ENCODE data around the gene GJB6.
"Not testable (repeated sequence)": the region's sequence is repeated elsewhere in the genome, so short reads cannot be mapped to it uniquely, and the experiment has no call there.

The GJB6 gene

GRCh38 chr13:20231839-20232555 lies at the start of gene GJB6:
TSS of gene GJB6 (minus strand) at chr13:20232319. CDS start at chr13:20223480, 8,839 bp downstream.
- TF ChIP-seq, protein P1, sequence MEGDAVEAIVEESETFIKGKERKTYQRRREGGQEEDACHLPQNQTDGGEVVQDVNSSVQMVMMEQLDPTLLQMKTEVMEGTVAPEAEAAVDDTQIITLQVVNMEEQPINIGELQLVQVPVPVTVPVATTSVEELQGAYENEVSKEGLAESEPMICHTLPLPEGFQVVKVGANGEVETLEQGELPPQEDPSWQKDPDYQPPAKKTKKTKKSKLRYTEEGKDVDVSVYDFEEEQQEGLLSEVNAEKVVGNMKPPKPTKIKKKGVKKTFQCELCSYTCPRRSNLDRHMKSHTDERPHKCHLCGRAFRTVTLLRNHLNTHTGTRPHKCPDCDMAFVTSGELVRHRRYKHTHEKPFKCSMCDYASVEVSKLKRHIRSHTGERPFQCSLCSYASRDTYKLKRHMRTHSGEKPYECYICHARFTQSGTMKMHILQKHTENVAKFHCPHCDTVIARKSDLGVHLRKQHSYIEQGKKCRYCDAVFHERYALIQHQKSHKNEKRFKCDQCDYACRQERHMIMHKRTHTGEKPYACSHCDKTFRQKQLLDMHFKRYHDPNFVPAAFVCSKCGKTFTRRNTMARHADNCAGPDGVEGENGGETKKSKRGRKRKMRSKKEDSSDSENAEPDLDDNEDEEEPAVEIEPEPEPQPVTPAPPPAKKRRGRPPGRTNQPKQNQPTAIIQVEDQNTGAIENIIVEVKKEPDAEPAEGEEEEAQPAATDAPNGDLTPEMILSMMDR (conservative IDR thresholded peaks at IDR 0.05; ENCODE audit: control insufficient read depth, insufficient read depth, low read depth, low read length): no peak
- no peak within 1 kb of the TSS for H3K4me3 ChIP-seq (ENCODE audit: control insufficient read depth, low read depth, low read length)
- DNase-seq (ENCODE audit: low read depth): no peak

GRCh38 chr13:20276901-20277300 lies 44.8 kb upstream of the GJB6 start:
- DNase-seq (ENCODE audit: low read depth); H3K4me3 ChIP-seq (ENCODE audit: control insufficient read depth, low read depth, low read length): not testable (repeated sequence)

DNA sequence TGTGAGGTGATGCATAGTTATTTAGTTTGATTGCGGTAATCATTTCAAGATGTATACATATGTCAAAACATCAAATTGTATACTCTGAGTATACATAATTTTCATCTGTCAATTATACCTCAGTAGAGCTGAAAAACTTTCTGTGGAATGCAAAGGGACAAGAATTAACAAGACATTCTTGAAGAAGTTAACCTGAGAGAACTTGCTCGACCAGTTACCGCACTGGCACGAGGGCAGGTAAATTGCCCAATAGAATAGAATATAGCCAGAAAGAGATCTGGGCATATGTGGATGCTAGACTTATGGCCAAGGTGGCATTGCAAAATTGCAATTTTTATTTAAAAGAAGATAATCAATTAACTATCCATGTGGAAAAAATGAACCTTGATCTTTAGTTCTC lies 42.3 kb upstream of the GJB6 start:
- DNase-seq (ENCODE audit: low read depth): no peak
- TF ChIP-seq, protein P1 (conservative IDR thresholded peaks at IDR 0.05; ENCODE audit: control insufficient read depth, insufficient read depth, low read depth, low read length): no peak
- H3K4me3 ChIP-seq (ENCODE audit: control insufficient read depth, low read depth, low read length): no peak overlapping the region

- no peak for DNase-seq (ENCODE audit: low read depth)
- TF ChIP-seq, protein P1 (conservative IDR thresholded peaks at IDR 0.05; ENCODE audit: control insufficient read depth, insufficient read depth, low read depth, low read length): no peak
- H3K4me3 ChIP-seq (ENCODE audit: control insufficient read depth, low read depth, low read length): no peak overlapping the region
Measured at GRCh38 chr13:20272588-20273171, 40.6 kb upstream of the GJB6 start.

- TF ChIP-seq, protein P1 (conservative IDR thresholded peaks at IDR 0.05; ENCODE audit: control insufficient read depth, insufficient read depth, low read depth, low read length): no peak
- H3K4me3 ChIP-seq (ENCODE audit: control insufficient read depth, low read depth, low read length): no peak overlapping the region
- no peak for DNase-seq (ENCODE audit: low read depth)
Measured at GRCh38 chr13:20272104-20272503, 40.0 kb upstream of the GJB6 start.

DNA sequence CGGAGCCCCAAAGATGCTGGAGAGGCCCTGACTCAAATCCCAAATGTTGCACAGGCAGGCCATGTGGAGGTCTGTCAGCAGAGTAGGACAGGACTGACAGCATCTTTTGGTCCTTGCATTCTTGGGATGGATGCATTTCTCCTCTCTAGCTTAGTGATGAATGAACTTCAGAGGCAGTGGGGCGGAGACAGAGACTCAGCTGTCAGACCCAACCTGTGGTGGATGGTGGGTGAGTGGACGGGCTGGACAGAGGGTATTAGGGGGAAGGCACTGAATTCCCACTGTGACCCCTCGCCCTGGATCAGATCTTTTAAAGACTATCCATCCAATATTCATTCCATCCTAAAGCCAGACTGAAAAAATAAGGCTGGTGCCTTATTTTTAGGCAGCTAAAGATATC lies 39.3 kb upstream of the GJB6 start:
- H3K4me3 ChIP-seq (ENCODE audit: control insufficient read depth, low read depth, low read length): no peak overlapping the region
- DNase-seq (ENCODE audit: low read depth): no peak
- TF ChIP-seq, protein P1 (conservative IDR thresholded peaks at IDR 0.05; ENCODE audit: control insufficient read depth, insufficient read depth, low read depth, low read length): no peak

DNA sequence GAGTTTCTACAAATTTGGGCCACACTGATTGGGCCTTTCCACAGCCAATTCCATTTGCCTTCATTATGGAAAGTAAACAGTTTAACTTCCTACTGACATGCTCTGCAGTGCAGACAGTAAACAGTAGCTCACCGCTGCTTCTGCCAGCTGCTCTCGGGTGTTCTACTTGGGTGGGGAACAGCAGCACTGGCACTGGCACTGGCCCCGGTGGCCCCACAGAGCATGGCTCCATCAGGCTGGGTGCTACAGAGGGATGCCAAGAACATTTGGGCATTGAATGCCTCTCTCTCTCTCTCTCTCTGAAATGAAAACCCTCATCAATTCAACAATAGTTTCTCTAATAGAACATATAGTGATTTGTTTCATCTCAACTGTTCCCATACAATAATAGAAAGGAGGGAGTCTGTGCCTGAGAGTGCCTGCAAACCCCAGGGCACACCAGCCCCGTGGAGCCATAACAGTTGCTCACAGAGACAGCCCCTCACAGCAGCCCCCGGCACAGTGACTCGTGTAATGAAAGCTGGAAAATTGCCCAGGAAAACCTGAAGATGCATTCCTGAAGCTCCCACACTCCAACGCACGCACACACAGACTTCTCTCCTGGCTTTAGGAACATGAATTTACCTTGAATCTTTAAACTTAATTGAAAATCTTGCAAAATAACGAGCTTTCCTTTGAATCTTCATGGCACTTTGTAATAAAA lies 38.2 kb upstream of the GJB6 start:
- DNase-seq (ENCODE audit: low read depth): no peak
- no peak overlapping the region for H3K4me3 ChIP-seq (ENCODE audit: control insufficient read depth, low read depth, low read length)
- TF ChIP-seq, protein P1 (conservative IDR thresholded peaks at IDR 0.05; ENCODE audit: control insufficient read depth, insufficient read depth, low read depth, low read length): no peak

Data from fibroblast of mammary gland (primary cell).